IMR-90 (cell line): Measurements from ENCODE around the gene TRIM46. TPM values are rescaled to one million over a fixed set of nuclear protein-coding genes. Genes with fewer than 3 reads are reported as not detected.

Experiments used
- ATAC-seq: fragments of 200-7000 bp; cut with Tn5 transposase; 2 replicates; pipeline ENCODE4 v1.9.1; 2020; ENCODE audit warnings: low read depth, mild to moderate bottlenecking, moderate library complexity
- BruUV-seq: library from RNA; stranded (reverse); fragments of 400-500 nt; replicated peaks from 2 replicates; lab custom pipeline; 2021; lab: Mats Ljungman, UMichigan
- CTCF ChIA-PET: fragments of 300-600 bp; formaldehyde crosslinking; extraction: SDS; loops from one replicate; lab custom pipeline; 2021; ENCODE audit warnings: antibody characterized with exemption; lab: Yijun Ruan, JAX
- POLR2A ChIA-PET: fragments of 300-600 bp; sonication (Branson Sonifier 250); formaldehyde crosslinking; loops from one replicate; lab custom pipeline; 2022; ENCODE audit warnings: antibody characterized with exemption; ENCODE audit not compliant: unreplicated experiment; lab: Charles Lee
- DNase-seq: peaks from one replicate; pipeline ENCODE4 v3.0.0; 2013
- H2AFZ ChIP-seq: replicated peaks from 2 replicates; pipeline ENCODE3; 2013; ENCODE audit warnings: low read length, mild to moderate bottlenecking; ENCODE audit not compliant: poor library complexity
- H2AK5ac ChIP-seq: 2 replicates; pipeline ENCODE4 v1.6.1; 2013; ENCODE audit warnings: low read depth, low read length, inconsistent platforms
- H2AK9ac ChIP-seq: replicated peaks from 2 replicates; pipeline ENCODE3; 2013; ENCODE audit warnings: mild to moderate bottlenecking, low read depth, low read length, moderate library complexity; ENCODE audit not compliant: poor library complexity
- H2BK120ac ChIP-seq: 2 replicates; pipeline ENCODE4 v1.6.1; 2013; ENCODE audit warnings: low read depth, low read length, inconsistent platforms
- H2BK15ac ChIP-seq: 3 replicates; pipeline ENCODE4 v1.6.1; 2013; ENCODE audit warnings: low read depth, low read length, inconsistent platforms
- H2BK20ac ChIP-seq: 2 replicates; pipeline ENCODE4 v1.6.1; 2013; ENCODE audit warnings: low read depth, mild to moderate bottlenecking, inconsistent platforms, low read length, moderate library complexity
- H2BK5ac ChIP-seq: 2 replicates; pipeline ENCODE4 v1.6.1; 2013; ENCODE audit warnings: mild to moderate bottlenecking, low read depth, low read length, inconsistent platforms; ENCODE audit not compliant: poor library complexity, severe bottlenecking
- H3K14ac ChIP-seq: replicated peaks from 2 replicates; pipeline ENCODE4 v1.6.1; 2013; ENCODE audit warnings: low read depth, low read length, inconsistent platforms
- H3K18ac ChIP-seq: 2 replicates; pipeline ENCODE4 v1.6.1; 2013; ENCODE audit warnings: low read depth, low read length, control low read depth
- H3K23ac ChIP-seq: 2 replicates; pipeline ENCODE4 v1.6.1; 2013; ENCODE audit warnings: low read depth, low read length, inconsistent platforms
- H3K27ac ChIP-seq: 2 replicates; pipeline ENCODE4 v1.5.1; 2013; ENCODE audit warnings: mild to moderate bottlenecking, control low read depth, low read length; ENCODE audit not compliant: insufficient read depth
- H3K27me3 ChIP-seq: 2 replicates; pipeline ENCODE4 v1.6.1; 2013; ENCODE audit warnings: low read length; ENCODE audit not compliant: control insufficient read depth, insufficient read depth
- H3K36me3 ChIP-seq: 2 replicates; pipeline ENCODE4 v1.6.1; 2013; ENCODE audit warnings: low read length, mixed read lengths; ENCODE audit not compliant: control insufficient read depth, insufficient read depth
- H3K4ac ChIP-seq: 2 replicates; pipeline ENCODE4 v1.6.1; 2013; ENCODE audit warnings: low read depth, low read length, inconsistent platforms
- H3K4me1 ChIP-seq: 2 replicates; pipeline ENCODE4 v1.6.1; 2013; ENCODE audit warnings: low read length, mixed read lengths; ENCODE audit not compliant: control insufficient read depth, insufficient read depth
- H3K4me2 ChIP-seq: 2 replicates; pipeline ENCODE4 v1.6.1; 2013; ENCODE audit warnings: low read depth, mild to moderate bottlenecking, control low read depth, low read length, moderate library complexity
- H3K4me3 ChIP-seq: 2 replicates; pipeline ENCODE4 v1.5.1; 2013; ENCODE audit warnings: low read depth, mild to moderate bottlenecking, control low read depth, low read length, moderate library complexity; ENCODE audit not compliant: insufficient read depth
- H3K56ac ChIP-seq: 2 replicates; pipeline ENCODE4 v1.6.1; 2013; ENCODE audit warnings: low read length, inconsistent platforms; ENCODE audit not compliant: insufficient read depth; ENCODE audit errors: extremely low read depth
- H3K79me1 ChIP-seq, 2 experiments: 2 replicates each; pipeline ENCODE4 v1.6.1; 2013; ENCODE audit warnings: low read length in 2 of 2, inconsistent platforms in 1 of 2, low read depth in 1 of 2
- H3K9ac ChIP-seq: 2 replicates; pipeline ENCODE4 v1.6.1; 2013; ENCODE audit warnings: low read depth, low read length, control low read depth
- H3K9me1 ChIP-seq: 2 replicates; pipeline ENCODE4 v1.6.1; 2013; ENCODE audit warnings: low read length, inconsistent platforms; ENCODE audit not compliant: insufficient read depth
- H3K9me3 ChIP-seq: 2 replicates; pipeline ENCODE4 v1.6.1; 2013; ENCODE audit warnings: low read length; ENCODE audit not compliant: control insufficient read depth, insufficient read depth
- H4K20me1 ChIP-seq: 2 replicates; pipeline ENCODE4 v1.6.1; 2013; ENCODE audit warnings: low read length, inconsistent platforms; ENCODE audit not compliant: insufficient read depth
- H4K5ac ChIP-seq: 2 replicates; pipeline ENCODE4 v1.6.1; 2013; ENCODE audit warnings: mild to moderate bottlenecking, low read depth, low read length, control low read depth
- H4K8ac ChIP-seq, 2 experiments: 2 replicates each; pipeline ENCODE4 v1.6.1; 2013; ENCODE audit warnings: low read depth in 2 of 2, low read length in 2 of 2, control low read depth in 1 of 2, inconsistent platforms in 1 of 2
- H4K91ac ChIP-seq: 2 replicates; pipeline ENCODE4 v1.6.1; 2013; ENCODE audit warnings: low read depth, low read length, inconsistent platforms; ENCODE audit not compliant: insufficient read depth
- CHD1 ChIP-seq: IDR thresholded peaks from 2 replicates; pipeline ENCODE4 v1.6.1; 2012; ENCODE audit warnings: low read depth, low read length, improper control_type of control experiment
- RFX5 ChIP-seq: IDR thresholded peaks from 2 replicates; pipeline ENCODE4 v1.8.0; 2012; ENCODE audit warnings: low read depth, mild to moderate bottlenecking, low read length, moderate library complexity
- WGBS, 2 experiments: methylation state at CpG; one replicate each; pipeline versions ENCODE4 v1.1.5 to v1.1.7; 2013; ENCODE audit warnings: missing lambda C conversion rate in 2 of 2; ENCODE audit not compliant: insufficient read length in 1 of 2; ENCODE audit errors: extremely low coverage in 2 of 2; 5-methylcytosine and 5-hydroxymethylcytosine counted together
- dilution Hi-C: fragments of 300-500 bp; cut with HindIII; formaldehyde crosslinking; loops from one replicate; pipeline ENCODE4 v1.14.3; 2018; ENCODE audit warnings: low sequenced_read_pairs; ENCODE audit not compliant: unreplicated experiment
- in situ Hi-C: fragments of 300-500 bp; cut with MboI; formaldehyde crosslinking; loops from 3 replicates; pipeline ENCODE4 v1.14.3; 2019; ENCODE audit warnings: low sequenced_read_pairs, inconsistent platforms, mixed read lengths
- intact Hi-C: fragments of 100-400 bp; cut with micrococcal nuclease; formaldehyde crosslinking; loops from 2 replicates; pipeline ENCODE4 v1.10.0; 2022
- polyA plus RNA-seq, 3 experiments: library from polyadenylated mRNA; depleted of rRNA; stranded (reverse); fragments of >200 nt; gene quantifications; 2 replicates each; pipeline ENCODE4 v1.2.3, GENCODE V29; 2012; ENCODE audit warnings: low replicate concordance in 1 of 3
- total RNA-seq: library from RNA; depleted of rRNA; stranded (reverse); fragments of >200 nt; gene quantifications from 2 replicates; pipeline ENCODE4 v1.2.3, GENCODE V29; 2012
- TF ChIP-seq, protein P1 (sequence below): fragments of 150-350 bp; IDR thresholded peaks from 2 replicates; pipeline ENCODE4 v1.6.1; 2017; ENCODE audit warnings: mild to moderate bottlenecking, antibody characterized with exemption, low read length, low read depth

The TRIM46 gene
- total and polyA plus RNA-seq, 2 of the 4 experiments (the other 2 are of a cell fraction): 2.3 to 6.2 TPM

DNA sequence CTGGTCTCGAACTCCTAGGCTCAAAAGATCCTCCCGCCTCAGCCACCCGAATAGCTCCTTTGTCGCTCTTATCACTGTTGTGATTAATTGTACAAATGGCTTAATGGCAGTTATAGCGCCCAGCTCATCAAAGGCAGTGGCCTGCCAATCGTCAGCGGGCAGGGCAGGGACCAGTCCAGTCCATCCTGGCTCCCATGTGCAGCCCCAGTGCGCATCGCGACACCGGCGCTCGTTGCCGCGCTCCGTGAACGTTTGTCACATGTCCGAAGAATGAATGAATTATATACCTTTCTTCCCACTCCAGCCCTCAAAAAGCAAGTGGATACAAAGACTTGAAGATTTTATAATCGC is 53.2 kb downstream of the TRIM46 start:
- H2BK120ac ChIP-seq: peak overlapping the region; percentile 45
- no peaks in the 10 kb centered on the region for H3K27me3 ChIP-seq
- peak overlapping the region; percentile 85 for H2AFZ ChIP-seq
- peak overlapping the region; percentile 76 for H3K27ac ChIP-seq
- H4K5ac ChIP-seq: peak overlapping the region; percentile 2; the same call in 1 of the 2 replicates
- H3K4me2 ChIP-seq: peak overlapping the region; percentile 82
- TF ChIP-seq, protein P1, sequence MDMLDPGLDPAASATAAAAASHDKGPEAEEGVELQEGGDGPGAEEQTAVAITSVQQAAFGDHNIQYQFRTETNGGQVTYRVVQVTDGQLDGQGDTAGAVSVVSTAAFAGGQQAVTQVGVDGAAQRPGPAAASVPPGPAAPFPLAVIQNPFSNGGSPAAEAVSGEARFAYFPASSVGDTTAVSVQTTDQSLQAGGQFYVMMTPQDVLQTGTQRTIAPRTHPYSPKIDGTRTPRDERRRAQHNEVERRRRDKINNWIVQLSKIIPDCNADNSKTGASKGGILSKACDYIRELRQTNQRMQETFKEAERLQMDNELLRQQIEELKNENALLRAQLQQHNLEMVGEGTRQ: peak; percentile 24; the same call in 1 of the 2 replicates
- 0 out of 2 replicates have a peak, but pooled peaks have one; percentile 49 for TF ChIP-seq CHD1
- no peak for TF ChIP-seq RFX5
- peaks cover 18 to 40% of the 10 kb centered on the region in 2 experiments for H3K79me1 ChIP-seq
- H3K18ac ChIP-seq: peak overlapping the region; percentile 3; the same call in 1 of the 2 replicates
- ATAC-seq: peak; percentile 41
- peak overlapping the region; percentile 88 for H3K9ac ChIP-seq
- peak; percentile 38 for DNase-seq
- H3K4me1 ChIP-seq: peaks cover 19% of the 10 kb centered on the region
- H4K91ac ChIP-seq: peak overlapping the region; percentile 85
- intact Hi-C loops: loop anchor here (1.0 kb wide), 2 partner anchors 20 to 51 kb away; partner anchors contain the start of gene THBS3
- H3K23ac ChIP-seq: peak overlapping the region; percentile 96
- peaks cover 17% of the 10 kb centered on the region for H3K9me1 ChIP-seq
- H3K14ac ChIP-seq: peak overlapping the region; percentile 92
- peak overlapping the region; percentile 70 to 91 for H4K8ac ChIP-seq
- POLR2A ChIA-PET: no interaction called here
- no peak overlapping the region for H2BK20ac ChIP-seq
- H3K36me3 ChIP-seq: no peaks in the 10 kb centered on the region; the same call in 1 of the 2 replicates
- H2BK5ac ChIP-seq: peak overlapping the region; percentile 81
- dilution Hi-C loops: no loop called here
- CTCF ChIA-PET: interaction anchor here (1.3 to 4.8 kb wide), 3 partner anchors 20 to 33 kb away, joined by 4 to 18 read pairs (median 5); no protein-coding TSS in a partner anchor
- H2AK5ac ChIP-seq: peak overlapping the region; percentile 68
- H3K56ac ChIP-seq: peak overlapping the region; percentile 89
- peak overlapping the region; percentile 49 for H3K4me3 ChIP-seq
- WGBS, 2 experiments: 0% methylated on average over 9 of the region's 19 CpGs; no CpG with 5 or more reads in 1 of the 2 experiments
- H2BK15ac ChIP-seq: peak overlapping the region; percentile 33; the same call in 1 of the 3 replicates
- peak overlapping the region; percentile 97 for H2AK9ac ChIP-seq
- no TSS peak for BruUV-seq
- peaks cover 3% of the 10 kb centered on the region; the same call in 1 of the 2 replicates for H4K20me1 ChIP-seq
- H3K9me3 ChIP-seq: no peaks in the 10 kb centered on the region
- H3K4ac ChIP-seq: peak overlapping the region; percentile 93
- in situ Hi-C loops: no loop called here
